ENCODE measurements around the gene LRCH4.

The LRCH4 gene
- 14.6 to 54.8 (median 47.6) reads per million in 9 experiments for total RNA-seq

DNA sequence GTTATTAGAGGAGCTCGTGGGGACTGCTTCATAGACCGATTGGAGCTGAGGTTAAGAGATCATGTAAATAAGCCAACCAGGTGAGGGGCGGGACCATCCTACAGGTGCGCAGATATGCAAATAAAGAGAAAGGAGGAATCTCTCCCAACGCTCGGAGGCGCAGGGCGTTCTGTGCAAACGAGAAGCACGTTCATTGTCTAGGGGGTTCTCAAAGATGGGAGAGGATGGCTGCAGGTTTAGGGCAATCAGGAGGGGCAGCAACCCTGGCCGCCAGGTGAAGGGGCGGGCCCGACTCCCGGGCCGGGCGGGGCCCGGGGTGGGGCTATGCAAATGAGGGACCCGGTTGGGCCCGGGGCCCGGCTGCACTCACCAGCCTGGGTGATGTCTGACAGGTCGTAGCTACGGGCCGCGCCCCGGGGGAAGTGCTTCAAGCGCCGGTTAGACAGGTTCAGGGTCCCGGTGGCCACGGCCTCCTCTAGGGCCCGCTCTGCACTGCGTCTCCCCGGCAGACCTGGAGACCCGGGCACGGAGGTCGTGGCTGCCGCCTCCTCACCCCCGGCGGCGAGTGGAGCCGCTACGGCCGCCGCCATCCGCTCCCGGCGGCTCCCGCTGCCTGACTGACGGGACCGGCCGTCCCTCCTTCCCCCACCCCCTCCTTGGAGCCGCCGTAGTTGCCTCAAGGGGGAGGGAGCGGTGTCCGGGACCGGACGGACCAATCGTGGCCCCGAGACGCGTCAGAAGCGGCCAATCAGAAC, at the start of gene LRCH4:
Gene LRCH4 (minus strand): TSS at position 619 of the 755 bp plus-strand sequence. CDS start 29 bp downstream, at position 590.
- Mint-ChIP-seq H3K9me3 (no peaks in the 10 kb centered on the region), H3K4me3 (peak within 1 kb of the TSS; percentile 97 to 98), H3K4me1 (ENCODE audit: low read depth in 2 of 2) (peaks cover 33% of the 10 kb centered on the region in 2 donors), H3K27ac (peak within 1 kb of the TSS; percentile 94 to 95), H3K27me3 (peaks cover 6 to 16% of the 10 kb centered on the region in 2 donors), H3K36me3 (ENCODE audit: insufficient read depth) (peaks cover 37% of the 10 kb centered on the region)
- peak in 2 of 3 experiments; percentile 50 to 57 for DNase-seq
- ATAC-seq (replicated peaks) = peak; percentile 16

DNA sequence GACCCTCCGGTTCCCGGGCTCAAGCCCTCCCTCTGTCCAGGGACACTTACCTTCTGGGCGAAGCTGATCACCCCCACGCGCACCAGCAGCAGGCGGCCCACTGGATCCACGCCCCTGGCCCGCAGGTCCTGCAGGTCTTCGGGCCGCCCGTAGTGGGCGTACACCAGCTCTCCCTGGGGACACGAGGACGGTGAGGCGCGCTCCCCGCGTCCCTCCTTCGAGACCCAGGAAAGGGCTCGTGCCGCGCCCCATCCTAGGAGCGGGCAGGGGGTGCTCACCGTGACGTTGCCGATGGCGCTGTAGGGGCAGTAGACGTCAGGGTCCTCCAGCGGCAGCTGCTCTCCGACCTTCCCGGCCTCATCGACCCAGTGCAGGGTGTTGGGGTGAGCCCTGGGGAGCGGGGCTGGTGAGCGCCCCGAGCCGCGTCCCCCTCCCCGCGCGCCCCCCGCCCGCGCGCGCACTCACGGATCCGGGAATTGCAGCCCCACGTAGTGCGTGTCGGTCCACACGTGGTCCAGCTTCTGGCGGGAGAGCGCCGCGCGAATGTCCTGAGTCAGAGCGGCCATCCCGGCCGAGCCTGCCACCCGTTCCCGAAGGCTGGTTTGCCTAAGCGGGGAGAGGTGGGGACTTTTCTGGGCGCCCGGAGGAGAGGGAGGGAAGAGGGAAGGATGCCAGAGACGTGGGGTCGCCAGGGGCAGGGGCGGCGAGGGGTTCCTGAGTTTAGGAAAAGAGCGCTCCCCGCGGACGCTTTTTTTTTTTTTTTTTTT, 47.2 kb upstream of the LRCH4 start:
- H3K36me3 Mint-ChIP-seq (ENCODE audit: insufficient read depth) = no peaks in the 10 kb centered on the region
- H3K27me3 Mint-ChIP-seq = peaks cover 0 to 6% of the 10 kb centered on the region in 2 donors
- H3K27ac Mint-ChIP-seq = peak overlapping the region; percentile 78 to 79
- ATAC-seq (replicated peaks) = peak; percentile 83
- no peaks in the 10 kb centered on the region for H3K9me3 Mint-ChIP-seq
- peak; percentile 34 to 53 (median 48) for DNase-seq
- peak overlapping the region; percentile 83 for H3K4me3 Mint-ChIP-seq
- H3K4me1 Mint-ChIP-seq (ENCODE audit: low read depth in 2 of 2) = peaks cover 23 to 27% of the 10 kb centered on the region in 2 donors

- H3K4me1 Mint-ChIP-seq (ENCODE audit: low read depth in 2 of 2) = peaks cover 30 to 45% of the 10 kb centered on the region in 2 donors
- H3K27me3 Mint-ChIP-seq = peaks cover 0 to 6% of the 10 kb centered on the region in 2 donors
Measured at GRCh38 chr7:100630066-100630465, 44.1 kb upstream of the LRCH4 start.

DNA sequence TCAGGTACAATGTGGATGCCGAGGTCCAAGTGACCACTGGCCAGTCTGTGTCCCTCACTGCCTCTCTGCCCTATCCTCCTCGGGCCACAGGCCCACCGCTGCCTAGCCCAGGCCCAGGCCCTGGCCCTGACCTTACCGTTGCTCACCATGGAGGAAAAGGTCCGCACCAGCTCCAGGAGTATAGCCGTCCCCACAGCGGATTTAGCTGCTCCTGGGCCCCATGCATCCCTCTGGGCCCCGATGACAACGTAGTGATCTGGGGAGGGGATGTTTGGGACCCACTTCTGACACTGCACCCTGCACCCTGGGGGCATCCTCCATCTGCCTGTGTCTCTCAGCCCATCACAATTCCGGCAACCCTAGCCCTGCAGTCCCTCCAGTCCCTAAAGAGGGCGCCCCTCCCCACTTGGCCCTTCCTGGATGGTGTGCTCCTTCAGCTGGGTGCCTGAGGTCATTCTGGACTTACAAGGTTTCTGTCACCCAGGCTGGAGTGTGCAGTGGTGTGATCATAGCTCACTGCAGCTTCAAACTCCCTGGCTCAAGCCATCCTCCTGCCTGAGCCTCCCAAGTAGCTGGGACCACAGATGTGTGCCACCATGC, 43.3 kb upstream of the LRCH4 start:
- peaks cover 0 to 5% of the 10 kb centered on the region in 2 donors for H3K27me3 Mint-ChIP-seq
- DNase-seq = no peak
- H3K9me3 Mint-ChIP-seq = no peaks in the 10 kb centered on the region
- no peaks in the 10 kb centered on the region for H3K36me3 Mint-ChIP-seq (ENCODE audit: insufficient read depth)
- H3K4me1 Mint-ChIP-seq (ENCODE audit: low read depth in 2 of 2) = peaks cover 31 to 45% of the 10 kb centered on the region in 2 donors
- H3K27ac Mint-ChIP-seq = no peak overlapping the region
- no peak overlapping the region for H3K4me3 Mint-ChIP-seq
- ATAC-seq (replicated peaks) = no peak

More at GRCh38 chr7:100630066-100630465, 44.1 kb upstream of the LRCH4 start:
- no peak for DNase-seq
- no peaks in the 10 kb centered on the region for H3K9me3 Mint-ChIP-seq
- no peak overlapping the region for H3K27ac Mint-ChIP-seq
- no peak for ATAC-seq (replicated peaks)
- no peaks in the 10 kb centered on the region for H3K36me3 Mint-ChIP-seq (ENCODE audit: insufficient read depth)
- H3K4me3 Mint-ChIP-seq = no peak overlapping the region

DNA sequence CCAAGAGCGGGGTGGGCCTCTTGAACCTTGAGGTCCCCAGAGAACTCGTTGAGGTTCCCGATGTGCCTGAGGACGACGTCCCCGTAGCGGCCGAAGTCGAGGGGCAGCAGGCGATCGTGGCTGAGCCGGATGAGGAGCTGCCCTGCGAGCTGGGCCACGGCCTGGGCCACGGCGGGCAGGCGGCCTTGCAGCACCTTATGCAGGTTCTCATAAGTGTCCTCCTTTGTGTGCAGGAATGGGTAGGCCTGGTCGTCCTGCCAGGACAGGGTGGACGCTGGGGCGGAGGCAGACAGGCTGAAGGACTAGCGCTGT, 41.3 kb upstream of the LRCH4 start:
- Mint-ChIP-seq H3K4me1 (ENCODE audit: low read depth in 2 of 2) (peaks cover 24 to 35% of the 10 kb centered on the region in 2 donors), H3K4me3 (peak overlapping the region; percentile 74 to 79), H3K27ac (peak overlapping the region; percentile 84 to 89), H3K27me3 (no peaks in the 10 kb centered on the region), H3K9me3 (no peaks in the 10 kb centered on the region), H3K36me3 (ENCODE audit: insufficient read depth) (no peaks in the 10 kb centered on the region)
- no peak for DNase-seq
- no peak for ATAC-seq (replicated peaks)

- ATAC-seq (replicated peaks) (peak; percentile 97), DNase-seq (peak; percentile 71 to 77 (median 76))
- Mint-ChIP-seq H3K27ac (peak overlapping the region; percentile 84 to 89), H3K9me3 (no peaks in the 10 kb centered on the region), H3K36me3 (ENCODE audit: insufficient read depth) (peaks cover 4% of the 10 kb centered on the region), H3K4me3 (peak overlapping the region; percentile 74 to 79), H3K27me3 (no peaks in the 10 kb centered on the region), H3K4me1 (ENCODE audit: low read depth in 2 of 2) (peaks cover 23 to 35% of the 10 kb centered on the region in 2 donors)
Measured at GRCh38 chr7:100626530-100627237, 40.8 kb upstream of the LRCH4 start.

DNA sequence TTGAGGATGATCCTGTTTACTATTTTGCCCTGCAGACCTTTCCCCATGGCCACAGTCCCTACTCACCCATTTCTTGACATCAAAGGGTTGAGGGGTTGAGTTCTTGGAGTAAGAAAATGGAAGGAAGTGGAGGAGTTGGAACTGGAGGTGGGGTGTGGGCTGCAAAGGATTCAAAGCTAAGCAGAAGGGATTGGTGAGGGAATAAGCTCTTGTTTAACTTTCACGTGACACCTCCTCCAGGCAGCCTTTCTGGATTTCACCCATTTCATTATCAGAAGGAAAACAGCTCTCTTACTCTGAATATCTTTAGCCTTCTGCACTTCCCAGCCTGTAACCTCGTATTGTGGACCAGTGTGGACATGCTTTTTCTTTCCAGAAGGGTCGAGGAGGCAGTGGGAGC, 40.1 kb upstream of the LRCH4 start:
- H3K9me3 Mint-ChIP-seq = no peaks in the 10 kb centered on the region
- DNase-seq = no peak
- peaks cover 4% of the 10 kb centered on the region for H3K36me3 Mint-ChIP-seq (ENCODE audit: insufficient read depth)
- peak overlapping the region; percentile 74 to 79 for H3K4me3 Mint-ChIP-seq
- H3K4me1 Mint-ChIP-seq (ENCODE audit: low read depth in 2 of 2) = peaks cover 23 to 35% of the 10 kb centered on the region in 2 donors
- peak overlapping the region; percentile 84 to 89 for H3K27ac Mint-ChIP-seq
- ATAC-seq (replicated peaks) = no peak
- no peaks in the 10 kb centered on the region for H3K27me3 Mint-ChIP-seq

- Mint-ChIP-seq H3K36me3 (ENCODE audit: insufficient read depth) (peaks cover 4% of the 10 kb centered on the region), H3K27me3 (no peaks in the 10 kb centered on the region), H3K27ac (no peak overlapping the region), H3K4me1 (ENCODE audit: low read depth in 2 of 2) (peaks cover 15 to 27% of the 10 kb centered on the region in 2 donors), H3K4me3 (no peak overlapping the region), H3K9me3 (no peaks in the 10 kb centered on the region)
- no peak for DNase-seq
- ATAC-seq (replicated peaks) = no peak
Measured at GRCh38 chr7:100623951-100624824, 38.3 kb upstream of the LRCH4 start.

GRCh38 chr7:100621554-100621953, 35.6 kb upstream of the LRCH4 start:
- ATAC-seq (replicated peaks) (no peak), DNase-seq (no peak)
- peaks cover 7 to 12% of the 10 kb centered on the region in 2 donors for H3K4me1 Mint-ChIP-seq (ENCODE audit: low read depth in 2 of 2)
- H3K36me3 Mint-ChIP-seq (ENCODE audit: insufficient read depth) = peaks cover 12% of the 10 kb centered on the region
- no peaks in the 10 kb centered on the region for H3K27me3 Mint-ChIP-seq
- H3K27ac Mint-ChIP-seq = no peak overlapping the region
- no peak overlapping the region for H3K4me3 Mint-ChIP-seq
- H3K9me3 Mint-ChIP-seq = no peaks in the 10 kb centered on the region

DNA sequence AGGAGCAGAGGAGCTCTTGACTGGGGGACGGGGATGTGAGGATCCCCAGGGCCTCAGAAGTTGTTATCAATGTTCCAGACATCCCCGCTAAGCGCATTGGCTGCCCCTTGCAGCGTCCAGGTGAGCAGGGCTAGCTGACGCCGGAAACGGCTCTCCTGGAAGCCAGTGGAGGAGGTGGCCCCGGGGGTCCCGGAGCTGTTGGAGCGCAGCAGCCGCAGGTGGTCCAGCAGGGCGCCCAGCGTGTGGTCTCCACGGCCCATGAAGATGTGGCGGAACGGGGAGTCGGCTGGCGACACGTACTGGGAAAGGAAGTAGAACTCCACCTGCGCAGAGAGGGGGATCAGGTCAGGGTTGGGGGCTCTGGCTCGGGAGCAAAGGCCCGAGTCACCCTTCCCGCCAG, 34.9 kb upstream of the LRCH4 start:
- Mint-ChIP-seq H3K27ac (no peak overlapping the region), H3K4me3 (no peak overlapping the region), H3K4me1 (ENCODE audit: low read depth in 2 of 2) (peaks cover 4 to 5% of the 10 kb centered on the region in 2 donors), H3K9me3 (no peaks in the 10 kb centered on the region), H3K36me3 (ENCODE audit: insufficient read depth) (peaks cover 12% of the 10 kb centered on the region), H3K27me3 (no peaks in the 10 kb centered on the region)
- ATAC-seq (replicated peaks) (no peak), DNase-seq (no peak)

GRCh38 chr7:100620239-100620638, 34.3 kb upstream of the LRCH4 start:
- ATAC-seq (replicated peaks) (no peak), DNase-seq (no peak)
- Mint-ChIP-seq H3K9me3 (no peaks in the 10 kb centered on the region), H3K36me3 (ENCODE audit: insufficient read depth) (peaks cover 12% of the 10 kb centered on the region), H3K4me1 (ENCODE audit: low read depth in 2 of 2) (peaks cover 0 to 2% of the 10 kb centered on the region in 2 donors), H3K27ac (no peak overlapping the region), H3K27me3 (no peaks in the 10 kb centered on the region), H3K4me3 (no peak overlapping the region)

DNA sequence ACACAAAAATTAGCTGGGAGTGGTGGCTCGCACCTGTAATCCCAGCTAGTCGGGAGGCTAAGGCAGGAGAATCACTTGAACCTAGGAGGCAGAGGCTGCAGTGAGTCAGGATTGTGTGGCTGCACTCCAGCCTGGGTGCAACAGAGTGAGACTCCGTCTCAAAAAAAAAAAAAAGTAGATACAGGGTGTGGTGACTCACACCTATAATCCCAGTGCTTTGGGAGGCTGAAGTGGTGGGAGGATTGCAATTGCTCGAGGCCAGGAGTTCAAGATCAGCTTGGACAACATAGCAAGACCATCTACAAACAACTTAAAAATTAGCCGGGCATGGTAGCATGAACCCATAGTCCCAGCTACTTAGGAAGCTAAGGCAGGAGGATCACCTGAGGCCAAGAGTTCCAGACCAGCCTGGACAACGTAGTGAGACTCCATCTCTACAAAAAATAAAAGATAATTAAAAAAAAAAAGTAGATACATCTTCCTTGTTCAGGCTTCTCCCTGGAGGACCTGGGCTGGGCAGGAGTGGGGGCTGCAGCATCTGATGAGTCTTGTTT, 28.5 kb upstream of the LRCH4 start:
- ATAC-seq (replicated peaks) = no peak
- Mint-ChIP-seq H3K36me3 (ENCODE audit: insufficient read depth) (peaks cover 25% of the 10 kb centered on the region), H3K9me3 (no peaks in the 10 kb centered on the region), H3K4me1 (ENCODE audit: low read depth in 2 of 2) (peaks cover 17 to 22% of the 10 kb centered on the region in 2 donors), H3K4me3 (no peak overlapping the region), H3K27me3 (no peaks in the 10 kb centered on the region), H3K27ac (peak overlapping the region in 1 of 2 donors; percentile 46)
- DNase-seq = no peak

All from effector memory CD8-positive, alpha-beta T cell (primary cell).